Left renal cortex interstitium (tissue), 4 donors: ENCODE measurements around the gene ESRRG. TPM values are rescaled to one million over a fixed set of nuclear protein-coding genes. Genes with fewer than 3 reads are reported as not detected.
"Not testable (repeated sequence)": the region's sequence is repeated elsewhere in the genome, so short reads cannot be mapped to it uniquely, and the experiment has no call there.

Experiments
- DNase-seq, 4 donors: peaks; one replicate each; pipeline ENCODE4 v3.0.0-alpha.2; 2013; ENCODE audit warnings: low read depth in 4 of 4, low spot score in 2 of 4, missing footprints in 1 of 4
- polyA plus RNA-seq, 4 donors: library from polyadenylated mRNA; unstranded; fragments of 120-200 nt; gene quantifications; one replicate each; pipeline ENCODE4 v1.2.1, GENCODE V29; 2013; ENCODE audit not compliant: insufficient read length in 4 of 4

Gene ESRRG
- polyA plus RNA-seq, 4 donors = 40.5 to 46.2 (median 43.3) TPM

DNA sequence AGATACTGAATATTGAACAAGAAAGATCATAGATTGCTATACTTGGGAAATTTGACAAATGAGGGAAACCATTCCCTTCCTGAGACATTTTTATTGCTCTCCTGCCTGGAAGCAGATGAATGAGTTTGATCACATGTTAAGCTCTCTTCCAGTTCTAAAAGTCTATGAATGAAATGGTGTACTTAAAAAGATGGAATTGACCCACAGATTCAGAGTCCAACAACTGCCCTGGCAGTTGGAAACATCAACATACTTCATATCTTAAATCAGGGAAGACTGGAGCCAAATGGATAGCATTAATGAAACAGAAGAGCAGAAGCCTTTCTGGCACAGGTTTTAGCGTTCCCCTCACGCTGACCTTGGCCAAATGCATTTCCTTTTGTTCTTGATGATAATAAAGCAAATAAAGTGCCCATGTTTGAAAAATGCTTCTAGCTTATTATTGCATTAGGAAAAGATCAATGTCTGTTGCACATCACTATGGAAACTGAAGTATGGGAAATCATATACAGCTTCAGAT, 142.6 kb downstream of the ESRRG start:
- no peak for DNase-seq

- DNase-seq = no peak
These were observed 146.8 kb downstream of the ESRRG start for GRCh38 chr1:216576234-216576937.

DNA sequence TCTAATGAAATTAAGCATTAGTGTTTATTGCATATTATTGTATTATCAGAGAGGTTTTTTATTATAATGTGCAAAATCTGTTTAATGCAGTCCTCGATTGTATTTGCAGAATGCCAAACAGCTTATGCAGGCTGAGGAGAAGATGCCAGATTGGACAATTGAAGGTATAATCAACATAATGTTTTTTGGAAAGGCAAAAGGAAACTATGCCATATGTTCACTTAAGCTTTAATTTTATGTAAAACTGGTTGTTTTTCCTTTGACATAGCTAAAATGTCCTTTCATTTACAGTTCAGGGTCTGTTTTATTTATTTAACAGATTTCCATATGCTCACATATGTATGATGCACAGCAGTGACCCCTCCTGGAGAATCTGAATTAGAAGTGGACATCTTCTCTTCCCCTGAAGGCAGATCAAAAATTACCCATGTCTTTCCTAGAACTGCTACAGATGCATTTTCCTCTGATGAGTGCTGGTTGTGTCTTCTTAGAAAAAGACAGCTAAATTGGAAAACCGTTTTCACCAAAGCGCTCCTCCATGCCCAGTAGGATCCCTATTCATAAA, 156.5 kb downstream of the ESRRG start:
- no peak for DNase-seq

- no peak for DNase-seq
These were observed 160.1 kb downstream of the ESRRG start for GRCh38 chr1:216563087-216563486.

GRCh38 chr1:216562383-216562782, 160.8 kb downstream of the ESRRG start:
- DNase-seq = no peak

GRCh38 chr1:216560527-216560926, 162.7 kb downstream of the ESRRG start:
- DNase-seq = no peak

- no peak for DNase-seq
These were observed 163.9 kb downstream of the ESRRG start for GRCh38 chr1:216559359-216559758.

- no peak for DNase-seq
These were observed 167.6 kb downstream of the ESRRG start for GRCh38 chr1:216555653-216556052.

- no peak for DNase-seq
These were observed 168.3 kb downstream of the ESRRG start for GRCh38 chr1:216554934-216555333.

DNA sequence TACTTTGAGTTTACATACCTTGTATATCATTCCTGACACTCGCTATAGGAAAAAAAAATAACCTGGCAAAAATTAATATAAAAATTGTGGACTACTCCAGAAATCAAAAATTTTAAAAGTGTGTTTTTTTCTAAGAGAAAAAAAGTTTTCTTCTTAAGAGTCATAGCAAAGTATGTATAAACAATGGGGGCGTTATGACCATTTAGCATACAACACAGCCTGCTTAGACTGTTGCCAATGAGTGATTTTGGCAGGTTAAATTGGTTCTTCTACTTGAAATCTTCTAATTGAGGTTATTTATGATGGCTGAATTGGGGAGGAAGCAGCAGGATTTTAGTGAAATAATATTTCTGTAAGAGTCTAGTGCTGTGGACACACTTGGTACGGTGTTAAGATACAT, 169.5 kb downstream of the ESRRG start:
- no peak for DNase-seq

DNA sequence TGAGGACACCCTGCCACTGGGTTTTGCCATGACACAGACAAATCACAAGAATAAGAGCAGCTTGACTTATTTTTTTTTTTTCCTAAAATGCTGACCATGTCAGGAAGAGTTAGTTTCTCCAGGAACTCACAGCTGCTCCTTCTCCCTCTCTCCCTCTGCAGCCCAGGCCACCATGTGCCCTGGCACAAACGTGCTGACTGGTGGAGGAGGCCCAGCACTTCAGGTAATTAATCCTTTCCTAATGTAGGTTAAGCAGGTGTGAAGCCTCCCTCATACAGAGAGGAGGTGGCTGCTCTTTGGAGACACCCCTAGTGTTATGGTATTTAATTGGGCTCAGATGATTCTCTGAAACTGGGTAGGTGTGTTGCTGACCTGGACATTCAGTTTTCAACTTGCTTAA, 170.2 kb downstream of the ESRRG start:
- no peak for DNase-seq

DNA sequence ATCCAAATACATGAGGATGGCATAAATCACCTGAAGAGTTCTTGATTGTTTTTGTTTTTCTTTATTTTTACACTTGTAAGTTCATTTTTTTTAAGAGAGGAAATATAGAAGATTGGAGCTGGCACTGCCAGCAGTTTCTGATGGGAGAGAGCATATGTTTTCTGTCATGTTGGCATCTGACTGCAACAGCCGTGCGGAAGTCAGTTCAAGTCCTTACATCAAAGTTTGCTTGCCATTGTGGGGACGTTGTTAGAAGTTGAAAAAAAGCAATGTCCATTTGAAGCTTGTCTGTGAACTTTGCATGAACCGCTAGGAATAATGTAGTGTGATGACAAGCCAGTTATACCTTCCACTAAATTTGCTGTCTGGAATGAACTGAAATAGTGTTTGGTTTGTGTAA, 173.4 kb downstream of the ESRRG start:
- no peak for DNase-seq

DNA sequence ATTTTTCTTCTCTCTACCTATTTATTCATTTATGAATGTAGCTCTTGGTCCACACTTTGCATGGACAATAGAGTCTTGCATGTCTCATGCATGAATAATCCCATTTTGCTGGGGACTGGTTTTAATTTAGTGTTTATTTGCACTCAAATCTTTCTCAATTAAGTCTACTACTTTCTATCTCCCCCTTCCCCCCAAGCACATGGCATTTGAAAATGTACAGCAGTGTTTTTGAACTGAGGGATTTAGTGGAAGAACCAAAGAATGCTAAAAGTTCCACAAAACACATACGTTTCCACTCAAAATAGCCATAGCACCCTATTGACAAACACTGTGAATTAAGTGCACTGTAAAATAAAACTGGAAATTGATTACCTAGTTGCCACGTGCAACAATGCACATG, 180.5 kb downstream of the ESRRG start:
- no peak for DNase-seq

DNA sequence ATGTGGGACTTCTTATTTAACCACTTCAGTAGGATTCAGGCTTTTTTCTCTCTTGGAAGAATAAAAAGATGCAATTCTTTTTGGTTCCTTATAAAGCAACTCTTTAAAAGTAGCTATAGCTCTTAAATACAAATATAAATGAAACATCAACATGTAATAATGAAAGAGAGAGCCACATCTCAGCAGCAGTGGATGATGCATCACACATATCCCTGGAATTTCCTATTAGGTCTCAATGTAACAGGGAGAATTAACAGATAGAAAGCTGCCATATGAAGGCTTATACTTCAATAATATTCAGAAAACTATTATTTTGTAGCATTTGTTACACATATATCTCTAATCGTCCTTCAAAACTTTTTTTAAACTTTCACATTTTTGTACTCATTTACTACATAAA, 181.0 kb downstream of the ESRRG start:
- no peak for DNase-seq

GRCh38 chr1:216535751-216536150, 187.5 kb downstream of the ESRRG start:
- no peak for DNase-seq

DNA sequence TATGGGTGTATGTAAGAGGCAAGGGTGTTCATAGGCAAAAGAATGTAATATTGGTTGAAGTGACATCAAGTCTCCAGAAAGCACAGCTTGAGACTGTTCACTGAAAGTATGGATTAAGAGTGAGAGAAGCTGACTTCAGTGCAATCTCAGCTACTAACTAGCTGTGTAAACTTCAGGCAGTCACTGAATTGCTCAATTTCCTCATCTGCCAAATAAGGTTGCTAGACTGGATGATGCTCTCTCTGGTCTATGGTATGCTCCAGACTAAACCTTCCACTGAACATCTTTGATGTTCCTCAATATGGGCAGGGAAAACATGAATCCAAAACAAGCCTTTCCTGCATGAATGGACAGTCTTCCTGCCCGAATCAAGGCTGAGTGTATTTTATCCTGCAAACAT, 188.2 kb downstream of the ESRRG start:
- DNase-seq = no peak

DNA sequence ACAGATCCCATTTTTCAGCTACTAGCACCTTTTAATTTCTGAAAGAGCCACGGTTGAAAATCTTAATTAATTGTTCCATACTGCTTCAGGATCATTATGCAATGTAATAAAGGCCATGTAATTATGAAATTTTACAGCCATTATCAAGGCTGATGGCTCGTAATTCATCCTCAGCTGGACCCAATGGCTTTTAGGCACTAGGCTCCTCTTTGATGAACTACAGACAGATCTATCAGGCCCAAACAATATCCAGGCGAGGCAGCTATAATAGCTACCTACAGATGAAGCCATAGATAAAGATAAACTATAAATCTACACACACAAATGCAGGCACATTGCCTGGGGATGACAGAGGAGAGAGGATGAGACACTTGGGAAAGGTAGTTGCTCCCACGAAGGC, 189.5 kb downstream of the ESRRG start:
- DNase-seq = no peak

GRCh38 chr1:216532251-216532798, 190.9 kb downstream of the ESRRG start:
- no peak for DNase-seq

DNA sequence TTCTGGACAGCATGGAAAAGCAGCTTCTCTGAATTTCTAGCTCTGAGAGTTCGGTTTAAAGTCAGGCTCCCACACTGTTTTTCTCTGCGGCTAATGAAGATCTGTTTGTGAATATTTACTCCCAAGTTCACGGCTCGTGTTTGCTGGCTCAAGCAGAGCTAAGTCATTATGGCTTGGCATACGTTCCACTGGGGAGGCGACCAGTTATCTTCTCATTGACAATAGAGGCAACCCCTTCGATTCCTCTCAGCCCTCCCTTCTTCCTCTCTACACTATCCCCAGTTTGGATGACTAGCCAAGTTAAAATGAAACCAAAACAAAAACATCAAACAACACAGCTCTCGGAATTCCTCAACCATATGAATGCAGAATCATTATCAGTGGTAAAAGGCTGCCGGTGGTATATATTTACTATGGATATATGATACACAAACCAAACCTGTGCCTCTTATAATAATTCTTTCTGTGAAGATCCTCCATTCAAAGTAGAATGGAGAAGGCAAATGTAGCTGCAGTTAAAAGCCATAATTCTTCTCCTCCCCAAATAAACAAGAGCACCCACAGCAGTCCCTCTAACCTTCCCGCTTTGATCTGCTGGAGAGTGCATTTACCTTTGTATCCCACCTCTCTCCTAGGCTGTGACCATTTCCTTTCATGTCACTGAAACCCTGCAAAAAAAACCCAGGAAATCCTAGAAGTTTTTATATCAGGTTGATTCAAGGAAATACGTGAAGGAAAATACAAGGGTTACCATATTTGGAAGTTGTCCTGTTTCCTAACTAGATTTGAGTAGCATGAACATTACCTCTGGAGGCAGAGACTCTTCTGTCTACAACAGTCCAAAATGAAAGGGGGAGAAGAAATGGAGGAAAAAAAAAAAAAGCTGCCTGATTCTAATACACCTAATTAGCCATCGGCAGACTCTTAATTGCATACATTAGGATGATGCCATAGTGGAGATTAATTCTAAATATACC, 191.7 kb downstream of the ESRRG start:
- peak in 3 of 4 donors; percentile 13 to 27 (median 20) for DNase-seq

DNA sequence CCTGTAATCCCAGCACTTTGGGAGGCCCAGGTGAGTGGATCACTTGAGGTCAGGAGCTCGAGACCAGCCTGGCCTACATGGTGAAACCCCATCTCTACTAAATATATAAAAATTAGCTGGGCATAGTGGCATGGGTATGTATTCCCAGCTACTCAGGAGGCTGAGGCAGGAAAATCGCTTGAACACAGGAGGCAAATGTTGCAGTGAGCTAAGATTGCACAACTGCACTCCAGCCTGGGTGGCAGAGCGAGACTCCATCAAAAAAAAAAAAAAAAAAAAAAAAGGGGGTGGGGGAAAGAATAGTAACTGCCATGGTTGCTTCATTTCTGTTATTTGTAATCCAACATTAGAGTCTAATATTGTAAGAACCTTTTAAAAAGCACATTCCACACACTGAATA, 193.4 kb downstream of the ESRRG start:
- DNase-seq = not testable (repeated sequence)

DNA sequence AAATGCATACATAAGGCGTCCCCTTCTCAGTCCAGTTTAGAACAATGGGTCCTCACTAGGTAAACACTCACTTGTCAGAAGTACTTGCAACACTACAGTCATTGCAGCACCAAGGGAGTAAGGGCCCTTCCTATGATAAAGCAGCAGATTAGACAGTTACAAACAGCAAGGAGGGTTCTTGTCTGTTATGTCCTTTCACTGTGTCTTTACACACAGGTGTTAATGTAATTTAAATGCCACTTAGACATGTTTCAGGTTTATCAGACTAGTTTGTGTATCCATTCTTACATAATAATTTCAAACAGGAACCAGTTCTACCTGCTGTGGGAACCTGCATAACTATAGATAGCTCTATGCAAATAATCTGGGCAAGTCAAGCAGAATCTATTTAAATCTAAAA, 194.4 kb downstream of the ESRRG start:
- no peak for DNase-seq
